GM20000 (cell line): ENCODE results near the gene CAMTA1.

Experiments used
- DNase-seq: peaks from one replicate; pipeline ENCODE4 v3.0.0; 2012; ENCODE audit warnings: low spot score
- CTCF ChIP-seq: IDR thresholded peaks from 2 replicates; pipeline ENCODE4 v1.5.1; 2012; ENCODE audit warnings: mild to moderate bottlenecking, control low read depth; ENCODE audit errors: extremely low read depth, missing control alignments

The CAMTA1 gene

GRCh38 chr1:7468248-7468647, 683.0 kb downstream of the CAMTA1 start:
- no peak for DNase-seq
- TF ChIP-seq CTCF, result no peak

DNA sequence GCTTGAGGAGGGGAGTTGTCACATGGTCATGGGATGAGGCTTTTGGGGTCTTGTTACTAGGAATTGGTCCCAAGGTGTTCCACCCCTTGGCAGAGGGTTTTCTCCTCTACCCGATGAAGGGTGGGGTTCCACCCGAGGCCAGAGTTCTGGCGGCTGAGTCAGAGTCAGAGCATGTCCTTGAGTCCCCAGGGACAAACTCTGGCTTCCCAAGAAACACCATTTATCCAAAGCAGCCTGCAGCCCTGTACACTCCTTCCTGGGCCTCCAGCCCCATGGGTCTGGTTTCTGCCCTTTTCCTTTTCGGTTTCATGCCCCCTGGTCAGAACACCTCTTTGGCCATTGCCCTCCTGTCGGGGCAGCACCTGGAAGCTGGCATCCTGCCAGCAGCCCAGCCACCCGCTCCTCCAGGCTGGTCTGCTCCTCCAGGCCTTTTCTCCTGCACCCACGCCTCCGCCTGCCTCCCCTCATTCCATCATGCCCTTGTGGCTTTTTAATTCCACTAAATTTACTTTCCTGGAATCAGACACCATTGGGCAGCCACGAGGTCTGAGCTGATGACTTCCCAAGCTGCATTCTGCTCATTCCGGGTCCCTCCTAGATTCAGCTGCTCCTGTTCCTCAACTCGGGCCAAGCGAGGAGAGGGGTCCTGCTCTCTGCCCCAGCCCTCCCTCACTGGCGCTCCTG, 684.1 kb downstream of the CAMTA1 start:
- TF ChIP-seq CTCF, result no peak
- DNase-seq, result no peak

- TF ChIP-seq CTCF, result no peak
- no peak for DNase-seq
These were observed 685.8 kb downstream of the CAMTA1 start for GRCh38 chr1:7470904-7471638.

- TF ChIP-seq CTCF, result no peak
- no peak for DNase-seq
These were observed 686.6 kb downstream of the CAMTA1 start for GRCh38 chr1:7471836-7472235.

DNA sequence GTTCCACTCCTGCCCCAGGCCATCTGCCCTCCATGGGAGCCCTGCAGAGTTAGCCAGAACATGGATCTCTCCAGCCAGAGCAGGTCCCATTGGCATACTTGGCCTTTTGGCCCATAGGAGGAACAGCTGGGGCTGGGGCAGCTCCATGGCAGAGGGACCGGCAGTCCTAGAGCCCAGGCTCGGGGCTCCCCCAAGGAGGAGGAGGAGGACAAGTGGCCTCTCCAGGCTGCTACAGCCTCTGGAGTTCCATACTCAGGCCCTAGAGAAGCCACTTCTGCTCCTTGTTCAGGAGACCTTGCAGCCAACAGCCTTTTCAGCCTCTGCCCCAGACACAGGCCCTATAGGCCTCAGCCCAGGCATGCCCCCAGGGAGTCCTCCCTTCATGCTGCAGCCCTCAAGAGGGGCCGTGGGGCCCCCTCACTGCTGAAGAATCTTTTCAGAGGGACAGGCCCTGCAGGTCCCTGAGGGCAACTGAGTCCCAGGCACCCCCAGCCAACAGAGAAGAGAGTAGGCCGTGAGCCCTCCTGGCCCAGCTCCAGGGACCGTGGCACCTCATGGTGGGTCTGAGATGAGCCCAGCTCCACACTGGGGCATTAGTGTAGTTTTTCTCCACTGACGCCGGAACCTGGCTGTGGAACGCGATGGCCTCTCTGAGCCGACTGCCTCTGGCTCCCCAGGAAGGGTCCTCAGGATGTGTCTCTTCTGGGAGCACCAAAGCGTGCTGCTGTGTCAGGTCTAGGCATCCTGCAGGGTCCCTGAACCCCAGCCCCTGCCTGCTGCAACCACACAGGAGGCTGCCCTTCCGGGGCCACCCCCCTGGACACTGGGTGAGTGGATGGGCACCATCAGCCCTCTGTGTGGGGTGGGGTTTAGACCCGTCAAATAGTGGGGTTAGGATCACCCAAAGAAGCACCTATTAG, 688.2 kb downstream of the CAMTA1 start:
- no peak for TF ChIP-seq CTCF
- no peak for DNase-seq

- no peak for TF ChIP-seq CTCF
- no peak for DNase-seq
These were observed 688.9 kb downstream of the CAMTA1 start for GRCh38 chr1:7474143-7474490.
